ENCODE results near the gene SYCP2L.

The SYCP2L gene

DNA sequence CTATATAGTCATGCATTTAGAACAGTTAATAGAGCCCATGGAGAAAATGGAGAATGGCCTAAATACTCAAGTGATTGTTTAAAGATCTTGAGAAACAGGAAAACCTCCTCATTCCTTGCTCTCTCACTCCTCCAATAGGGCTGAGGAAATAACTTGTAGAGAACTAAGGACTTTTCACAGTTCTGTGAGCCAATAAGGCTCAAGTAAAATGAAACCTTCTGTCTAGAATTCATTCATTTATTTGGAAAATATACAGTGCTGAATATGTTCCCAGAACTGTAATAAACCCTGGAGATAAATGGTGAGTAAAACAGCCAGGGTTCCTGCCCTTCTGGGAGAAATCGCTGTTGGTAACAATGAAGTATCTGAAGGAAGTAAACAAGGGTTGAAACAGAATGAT, 122.0 kb downstream of the SYCP2L start:
- no peak for DNase-seq (ENCODE audit: low spot score)

DNA sequence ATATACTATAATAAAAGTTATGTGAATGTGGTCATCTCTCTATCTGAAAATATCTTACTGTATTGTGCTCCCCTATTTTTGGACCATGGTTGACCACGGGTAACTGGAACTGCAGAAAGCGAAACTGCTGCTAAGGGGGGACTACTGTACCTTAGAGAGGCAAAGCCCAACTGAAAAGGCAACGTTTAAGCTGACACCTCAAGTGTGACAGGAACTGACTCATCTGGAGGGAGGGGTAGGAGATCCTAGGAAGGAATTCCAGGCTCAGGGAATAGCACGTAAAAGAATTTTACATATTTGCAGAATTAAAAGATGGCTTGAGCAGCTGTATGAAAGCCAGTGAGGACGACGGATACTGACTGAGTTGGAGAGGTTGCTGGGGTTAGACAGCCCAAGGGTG, 122.5 kb downstream of the SYCP2L start:
- no peak for DNase-seq (ENCODE audit: low spot score)

DNA sequence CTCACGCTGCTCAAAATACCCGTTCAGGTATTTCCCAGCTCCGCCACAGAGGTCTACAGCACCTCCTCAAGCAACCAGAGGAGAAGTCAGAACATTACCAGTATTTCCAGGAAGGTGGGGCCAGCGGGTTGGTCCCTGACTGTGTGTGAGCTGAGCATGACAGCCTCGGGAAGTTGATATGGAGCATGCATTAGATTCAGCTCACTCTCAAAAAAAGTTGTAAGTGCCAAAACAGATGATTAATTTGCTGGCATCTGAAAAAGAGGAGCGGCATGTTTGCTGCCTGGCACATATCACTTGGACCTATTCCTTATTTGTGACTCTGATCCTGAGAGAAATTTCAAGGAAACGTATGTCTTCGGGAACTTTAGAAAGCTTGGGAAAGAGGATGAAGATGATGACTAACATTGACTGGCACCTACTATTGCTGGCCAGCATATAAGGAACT, 125.0 kb downstream of the SYCP2L start:
- no peak for DNase-seq (ENCODE audit: low spot score)

DNA sequence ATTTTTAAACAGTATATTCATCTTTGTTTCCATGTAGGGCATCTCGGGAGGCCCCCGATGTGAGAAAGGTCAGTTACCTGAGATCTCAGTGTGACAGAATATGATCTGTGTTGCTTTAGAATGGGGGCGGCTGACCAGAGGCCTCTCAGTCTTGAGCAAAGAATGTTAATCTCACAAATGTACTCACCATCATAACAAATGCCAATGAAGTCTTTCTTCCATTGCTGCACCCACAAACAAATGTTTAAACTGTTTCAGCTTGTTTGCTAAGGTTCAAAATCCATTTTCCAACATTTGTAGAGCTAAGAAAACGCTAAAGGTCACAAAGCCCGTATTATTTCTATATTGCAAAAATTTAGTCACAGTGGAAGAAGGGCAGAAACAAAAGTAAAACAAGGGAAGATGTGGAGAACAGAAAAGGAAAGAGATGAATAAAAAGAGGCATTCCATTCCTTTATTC, 125.5 kb downstream of the SYCP2L start:
- DNase-seq (ENCODE audit: low spot score) = no peak

- DNase-seq (ENCODE audit: low spot score) = no peak
These were observed 126.3 kb downstream of the SYCP2L start for GRCh38 chr6:11012976-11013720.

DNA sequence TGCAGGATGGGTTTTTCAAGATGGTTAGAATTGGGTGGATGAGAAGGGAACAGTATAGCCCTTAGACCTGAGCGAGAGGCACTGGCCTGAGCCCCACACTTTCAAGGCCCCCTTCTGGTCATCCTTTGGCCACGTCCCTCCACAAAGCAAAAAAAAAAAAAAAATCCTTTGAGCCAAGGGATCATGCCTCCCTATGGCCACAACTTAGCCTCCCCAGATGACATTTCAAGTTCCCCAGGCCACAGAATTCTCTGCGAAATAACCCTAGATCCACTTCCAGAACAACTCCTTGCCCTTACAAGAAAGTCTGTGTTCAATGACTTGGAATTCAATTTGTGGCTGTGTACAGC, 126.8 kb downstream of the SYCP2L start:
- no peak for DNase-seq (ENCODE audit: low spot score)

DNA sequence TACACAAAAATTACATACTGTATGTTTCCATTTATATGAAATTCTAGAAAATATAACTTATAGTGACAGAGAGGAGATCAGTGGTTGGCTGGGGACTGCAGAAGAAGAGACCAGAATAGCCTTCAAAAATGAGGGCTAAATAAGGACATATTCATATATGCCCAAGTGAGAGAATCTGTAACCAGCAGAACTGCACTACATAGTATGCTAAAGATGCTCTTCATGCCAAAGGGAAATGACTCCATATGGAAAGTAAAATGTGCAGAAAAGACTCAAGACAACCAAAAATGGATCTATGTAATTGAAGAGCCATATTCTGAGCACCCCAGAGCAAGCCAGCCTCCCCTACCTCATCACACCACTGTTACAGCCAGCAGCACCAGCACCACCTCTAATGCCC, 128.2 kb downstream of the SYCP2L start:
- DNase-seq (ENCODE audit: low spot score) = no peak

DNA sequence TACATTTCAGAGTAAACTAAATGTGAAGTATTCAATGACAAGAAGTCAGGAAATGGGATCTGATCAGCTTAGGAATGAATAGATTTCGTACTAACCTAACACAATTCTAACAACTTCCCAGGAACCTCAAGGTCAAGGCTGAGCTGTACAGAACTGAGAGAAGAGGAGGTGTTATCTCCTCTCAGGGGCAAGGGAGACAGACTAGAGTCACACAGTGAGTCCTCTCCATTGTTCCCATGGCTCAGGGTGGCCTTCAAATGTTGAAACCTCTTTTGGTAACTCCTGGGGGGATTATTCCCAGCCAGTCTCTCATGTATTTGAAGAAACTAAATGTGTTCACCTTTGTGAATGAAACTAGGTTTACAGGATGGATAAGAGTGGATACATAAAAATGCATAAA, 129.6 kb downstream of the SYCP2L start:
- DNase-seq (ENCODE audit: low spot score) = no peak

GRCh38 chr6:11017090-11017489, 130.2 kb downstream of the SYCP2L start:
- DNase-seq (ENCODE audit: low spot score) = no peak

- no peak for DNase-seq (ENCODE audit: low spot score)
These were observed 131.4 kb downstream of the SYCP2L start for GRCh38 chr6:11018225-11018624.

DNA sequence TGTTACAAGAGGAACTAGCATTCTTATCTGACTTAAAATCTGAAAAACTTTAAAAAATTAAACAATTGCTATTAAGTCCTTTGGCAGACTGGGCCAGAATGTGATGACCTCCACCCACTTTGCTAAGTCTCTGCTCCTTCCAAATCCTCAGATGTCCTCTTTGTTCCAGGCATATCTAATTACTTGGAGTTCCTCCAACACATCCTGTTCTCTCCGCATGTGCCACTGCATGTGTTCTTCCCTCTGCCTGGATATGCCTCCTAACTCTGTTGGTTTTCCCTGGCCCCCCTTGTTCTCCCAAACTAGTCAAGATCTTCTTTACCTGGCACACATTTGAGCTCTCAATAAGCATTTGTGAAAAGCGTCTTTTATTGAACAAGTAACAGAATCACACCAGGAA, 134.2 kb downstream of the SYCP2L start:
- DNase-seq (ENCODE audit: low spot score) = no peak

DNA sequence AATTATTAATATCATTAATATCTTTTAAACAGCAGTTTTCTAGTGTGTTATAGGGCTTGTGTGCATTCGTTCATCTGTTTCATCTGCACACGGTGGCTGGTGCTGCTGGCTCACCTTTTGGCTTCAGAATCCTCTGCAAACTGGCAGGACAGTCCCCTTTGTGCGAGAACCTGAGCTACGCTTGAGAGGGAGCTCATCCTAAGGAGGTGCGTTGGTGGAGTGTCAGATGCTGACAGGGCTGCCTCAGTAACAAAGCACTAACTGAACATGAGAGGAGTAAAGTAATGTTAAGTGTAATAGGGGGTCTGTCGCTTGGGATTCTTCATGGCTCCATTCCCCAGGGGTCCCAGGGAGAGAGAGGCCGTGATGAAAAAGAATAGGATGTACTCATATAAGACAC, 134.9 kb downstream of the SYCP2L start:
- no peak for DNase-seq (ENCODE audit: low spot score)

GRCh38 chr6:11023032-11023431, 136.2 kb downstream of the SYCP2L start:
- no peak for DNase-seq (ENCODE audit: low spot score)

All from activated CD4-positive, alpha-beta T cell treated with anti-CD3 and anti-CD28 coated beads, Interleukin-2, Interleukin-4, amounts not matched to agents 100 ng/mL and 50 ng/mL, durations not matched to agents 16 hours and 8 hours (primary cell).